Mesothelial cell of epicardium (in vitro differentiated cells): ENCODE results near the gene ADGRV1. TPM values are rescaled to one million over a fixed set of nuclear protein-coding genes. Genes with fewer than 3 reads are reported as not detected.

Experiments
- DNase-seq, 2 experiments: peaks; one replicate each; pipeline ENCODE4 v3.0.0; 2021; ENCODE audit warnings: low spot score in 2 of 2; ENCODE audit not compliant: unreplicated experiment in 2 of 2
- H3K27ac Mint-ChIP-seq: 2 replicates; pipeline ENCODE4 v1.8.0; 2021; ENCODE audit warnings: mixed read lengths
- H3K27me3 Mint-ChIP-seq: 2 replicates; pipeline ENCODE4 v1.8.0; 2021; ENCODE audit warnings: low read depth, mixed read lengths
- H3K36me3 Mint-ChIP-seq: 2 replicates; pipeline ENCODE4 v1.8.0; 2021; ENCODE audit warnings: mixed read lengths
- H3K4me1 Mint-ChIP-seq: 2 replicates; pipeline ENCODE4 v1.8.0; 2021; ENCODE audit warnings: mixed read lengths
- H3K4me3 Mint-ChIP-seq: 2 replicates; pipeline ENCODE4 v1.8.0; 2021; ENCODE audit warnings: mild to moderate bottlenecking, moderate library complexity, mixed read lengths
- H3K9me3 Mint-ChIP-seq: 2 replicates; pipeline ENCODE4 v1.8.0; 2021; ENCODE audit warnings: mixed read lengths
- total RNA-seq: library from RNA; stranded (reverse); gene quantifications from 3 replicates; pipeline ENCODE4 v1.2.1, GENCODE V29; 2021
- TF ChIP-seq, protein P1 (sequence below): fragments of 200-600 bp; sonication (generic); IDR thresholded peaks from one replicate; pipeline ENCODE4 v1.5.0; 2021; ENCODE audit warnings: antibody characterized with exemption; ENCODE audit not compliant: unreplicated experiment

The ADGRV1 gene
- total RNA-seq, 1 donor from 2014 or later, result 25.4 TPM

DNA sequence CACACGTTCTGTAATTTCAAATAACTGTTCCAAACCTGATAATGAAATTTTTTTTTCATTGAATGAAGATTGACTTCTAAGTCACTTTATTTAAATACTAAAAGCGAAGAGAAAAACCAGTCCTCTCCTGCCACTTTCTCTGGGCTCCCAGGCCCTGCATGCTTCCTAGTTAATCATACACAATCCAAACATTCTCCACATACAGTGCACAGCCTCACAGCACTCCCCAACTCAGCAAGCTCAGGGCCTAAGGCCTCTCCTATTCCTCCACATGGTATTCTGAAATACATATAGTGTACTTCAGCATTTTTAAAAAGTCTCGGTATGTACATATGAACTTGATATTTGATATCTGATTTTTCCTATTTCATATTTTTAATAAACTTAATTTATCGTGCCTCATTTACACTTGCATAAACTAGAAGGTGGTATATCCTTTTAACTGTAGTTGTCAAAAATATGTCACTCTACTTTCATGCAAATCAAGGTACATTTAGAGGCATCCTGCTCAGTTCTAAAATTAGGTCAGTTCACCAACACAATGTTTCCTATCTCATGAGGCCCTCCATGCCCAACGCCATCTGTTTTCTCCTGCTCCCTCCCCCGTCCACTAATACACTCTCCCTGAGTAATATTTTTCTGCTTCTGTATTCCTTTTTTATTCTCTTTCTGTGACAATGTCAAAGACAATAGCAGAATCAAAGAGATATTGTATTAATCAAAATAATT lies 617.9 kb downstream of the ADGRV1 start:
- Mint-ChIP-seq H3K27ac (peak overlapping the region; percentile 59), H3K27me3 (no peaks in the 10 kb centered on the region), H3K4me3 (no peak overlapping the region), H3K36me3 (no peaks in the 10 kb centered on the region), H3K4me1 (peaks cover 10% of the 10 kb centered on the region), H3K9me3 (peaks cover 5% of the 10 kb centered on the region)
- TF ChIP-seq, protein P1, sequence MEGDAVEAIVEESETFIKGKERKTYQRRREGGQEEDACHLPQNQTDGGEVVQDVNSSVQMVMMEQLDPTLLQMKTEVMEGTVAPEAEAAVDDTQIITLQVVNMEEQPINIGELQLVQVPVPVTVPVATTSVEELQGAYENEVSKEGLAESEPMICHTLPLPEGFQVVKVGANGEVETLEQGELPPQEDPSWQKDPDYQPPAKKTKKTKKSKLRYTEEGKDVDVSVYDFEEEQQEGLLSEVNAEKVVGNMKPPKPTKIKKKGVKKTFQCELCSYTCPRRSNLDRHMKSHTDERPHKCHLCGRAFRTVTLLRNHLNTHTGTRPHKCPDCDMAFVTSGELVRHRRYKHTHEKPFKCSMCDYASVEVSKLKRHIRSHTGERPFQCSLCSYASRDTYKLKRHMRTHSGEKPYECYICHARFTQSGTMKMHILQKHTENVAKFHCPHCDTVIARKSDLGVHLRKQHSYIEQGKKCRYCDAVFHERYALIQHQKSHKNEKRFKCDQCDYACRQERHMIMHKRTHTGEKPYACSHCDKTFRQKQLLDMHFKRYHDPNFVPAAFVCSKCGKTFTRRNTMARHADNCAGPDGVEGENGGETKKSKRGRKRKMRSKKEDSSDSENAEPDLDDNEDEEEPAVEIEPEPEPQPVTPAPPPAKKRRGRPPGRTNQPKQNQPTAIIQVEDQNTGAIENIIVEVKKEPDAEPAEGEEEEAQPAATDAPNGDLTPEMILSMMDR, result no peak
- no peak for DNase-seq

DNA sequence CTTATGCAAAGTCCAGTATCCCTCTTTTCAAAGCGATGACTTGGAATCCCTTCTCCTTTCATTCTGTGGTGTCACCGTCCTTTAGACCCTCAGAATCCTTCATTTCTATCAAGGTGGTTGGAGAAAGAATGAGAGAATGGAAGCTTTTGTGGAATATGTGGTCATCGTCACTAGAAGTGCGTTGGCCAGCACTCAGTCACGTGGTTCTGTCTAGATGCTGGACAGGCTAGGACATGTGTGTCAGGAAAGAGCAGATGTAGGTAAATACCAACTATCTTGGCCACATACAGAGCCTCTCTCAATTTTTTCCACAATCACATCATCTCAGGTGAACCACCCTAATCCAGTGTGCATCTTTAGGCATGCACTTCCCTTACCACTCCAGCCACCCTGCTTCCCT lies 618.5 kb downstream of the ADGRV1 start:
- TF ChIP-seq, protein P1, result no peak

DNA sequence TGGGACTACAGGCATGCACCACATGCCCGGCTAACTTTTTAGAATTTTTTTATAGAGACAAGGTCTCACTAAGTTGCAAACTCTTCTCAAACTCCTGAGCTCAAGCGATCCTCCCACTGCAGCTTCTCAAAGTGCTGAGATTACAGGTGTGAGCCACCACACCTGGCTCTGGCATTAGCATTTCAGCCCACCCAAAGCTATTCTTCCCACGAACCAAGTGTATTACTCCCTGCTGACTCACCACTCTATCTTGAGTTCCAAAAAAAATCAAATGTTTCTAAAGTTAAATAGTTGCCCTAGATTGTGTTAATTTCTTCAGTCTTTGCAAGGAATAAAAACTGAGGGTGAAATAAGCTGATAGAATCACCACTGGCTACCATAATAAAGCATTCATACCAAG lies 619.0 kb downstream of the ADGRV1 start:
- TF ChIP-seq, protein P1, result no peak
- H3K4me3 Mint-ChIP-seq, result no peak overlapping the region
- peaks cover 5% of the 10 kb centered on the region for H3K9me3 Mint-ChIP-seq
- peaks cover 10% of the 10 kb centered on the region for H3K4me1 Mint-ChIP-seq
- no peaks in the 10 kb centered on the region for H3K27me3 Mint-ChIP-seq
- DNase-seq, result no peak
- no peaks in the 10 kb centered on the region for H3K36me3 Mint-ChIP-seq
- H3K27ac Mint-ChIP-seq, result no peak overlapping the region

More for the DNA sequence above, 618.5 kb downstream of the ADGRV1 start:
- Mint-ChIP-seq H3K36me3 (no peaks in the 10 kb centered on the region), H3K4me3 (no peak overlapping the region), H3K4me1 (peaks cover 10% of the 10 kb centered on the region), H3K9me3 (peaks cover 5% of the 10 kb centered on the region), H3K27me3 (no peaks in the 10 kb centered on the region), H3K27ac (no peak overlapping the region)
- no peak for DNase-seq

DNA sequence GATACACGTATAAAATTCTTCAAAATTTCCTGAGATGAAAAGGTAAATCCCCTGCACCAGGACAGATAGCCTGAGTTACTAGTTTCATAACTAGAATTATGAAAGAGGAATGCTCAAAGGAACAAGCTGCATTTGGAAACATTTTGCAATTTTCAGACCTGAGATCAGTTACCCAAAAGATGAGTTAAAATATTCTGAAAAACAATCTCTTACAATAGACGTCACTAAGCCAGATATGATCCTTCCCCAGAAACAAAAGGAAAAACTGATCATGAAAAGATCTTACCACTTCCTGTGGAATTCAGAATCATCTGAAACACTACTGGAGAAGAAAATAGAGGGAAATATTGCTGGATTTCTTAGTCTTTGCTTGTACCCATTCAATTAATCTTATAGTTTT lies 619.9 kb downstream of the ADGRV1 start:
- Mint-ChIP-seq H3K36me3 (no peaks in the 10 kb centered on the region), H3K27me3 (no peaks in the 10 kb centered on the region), H3K27ac (no peak overlapping the region), H3K9me3 (peaks cover 5% of the 10 kb centered on the region), H3K4me3 (no peak overlapping the region), H3K4me1 (peaks cover 10% of the 10 kb centered on the region)
- no peak for DNase-seq
- TF ChIP-seq, protein P1, result no peak

DNA sequence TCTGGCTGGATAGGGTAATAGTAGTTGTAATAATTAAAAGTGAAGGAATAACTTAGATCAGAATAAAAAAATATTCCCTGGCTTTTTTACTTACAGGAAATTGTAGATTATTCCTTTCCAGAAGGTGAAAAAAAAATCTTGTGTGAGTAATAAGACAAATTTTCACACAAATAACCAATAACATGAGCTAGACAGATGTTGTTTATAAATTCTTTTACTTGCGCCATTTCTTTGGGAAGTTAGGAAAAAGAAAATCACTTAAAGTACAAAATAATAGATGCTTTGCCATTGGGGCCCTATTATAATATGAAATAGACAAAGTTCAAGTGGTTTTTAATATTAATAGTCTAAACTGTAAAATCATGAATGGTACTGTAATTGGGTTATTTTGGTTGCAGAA lies 620.4 kb downstream of the ADGRV1 start:
- TF ChIP-seq, protein P1, result no peak
- Mint-ChIP-seq H3K36me3 (no peaks in the 10 kb centered on the region), H3K9me3 (peaks cover 5% of the 10 kb centered on the region), H3K4me3 (no peak overlapping the region), H3K4me1 (peaks cover 10% of the 10 kb centered on the region), H3K27ac (no peak overlapping the region), H3K27me3 (no peaks in the 10 kb centered on the region)
- no peak for DNase-seq
